Activated CD4-positive, alpha-beta T cell treated with anti-CD3 and anti-CD28 coated beads, Interleukin-2, amount 50 U/mL, for 24 hours (primary cell): Measurements from ENCODE around the gene AAR2.

Source experiments
- DNase-seq, 2 donors: peaks; one replicate each; pipeline ENCODE4 v3.0.0-alpha.2; 2020; ENCODE audit warnings: low read depth in 1 of 2, low spot score in 1 of 2

Gene AAR2, protein sequence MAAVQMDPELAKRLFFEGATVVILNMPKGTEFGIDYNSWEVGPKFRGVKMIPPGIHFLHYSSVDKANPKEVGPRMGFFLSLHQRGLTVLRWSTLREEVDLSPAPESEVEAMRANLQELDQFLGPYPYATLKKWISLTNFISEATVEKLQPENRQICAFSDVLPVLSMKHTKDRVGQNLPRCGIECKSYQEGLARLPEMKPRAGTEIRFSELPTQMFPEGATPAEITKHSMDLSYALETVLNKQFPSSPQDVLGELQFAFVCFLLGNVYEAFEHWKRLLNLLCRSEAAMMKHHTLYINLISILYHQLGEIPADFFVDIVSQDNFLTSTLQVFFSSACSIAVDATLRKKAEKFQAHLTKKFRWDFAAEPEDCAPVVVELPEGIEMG

GRCh38 chr20:36235892-36236785, at the start of gene AAR2:
TSS of gene AAR2 (plus strand) at chr20:36236478. CDS start at chr20:36239869, 3,391 bp downstream.
- peak; percentile 72 to 75 for DNase-seq

DNA sequence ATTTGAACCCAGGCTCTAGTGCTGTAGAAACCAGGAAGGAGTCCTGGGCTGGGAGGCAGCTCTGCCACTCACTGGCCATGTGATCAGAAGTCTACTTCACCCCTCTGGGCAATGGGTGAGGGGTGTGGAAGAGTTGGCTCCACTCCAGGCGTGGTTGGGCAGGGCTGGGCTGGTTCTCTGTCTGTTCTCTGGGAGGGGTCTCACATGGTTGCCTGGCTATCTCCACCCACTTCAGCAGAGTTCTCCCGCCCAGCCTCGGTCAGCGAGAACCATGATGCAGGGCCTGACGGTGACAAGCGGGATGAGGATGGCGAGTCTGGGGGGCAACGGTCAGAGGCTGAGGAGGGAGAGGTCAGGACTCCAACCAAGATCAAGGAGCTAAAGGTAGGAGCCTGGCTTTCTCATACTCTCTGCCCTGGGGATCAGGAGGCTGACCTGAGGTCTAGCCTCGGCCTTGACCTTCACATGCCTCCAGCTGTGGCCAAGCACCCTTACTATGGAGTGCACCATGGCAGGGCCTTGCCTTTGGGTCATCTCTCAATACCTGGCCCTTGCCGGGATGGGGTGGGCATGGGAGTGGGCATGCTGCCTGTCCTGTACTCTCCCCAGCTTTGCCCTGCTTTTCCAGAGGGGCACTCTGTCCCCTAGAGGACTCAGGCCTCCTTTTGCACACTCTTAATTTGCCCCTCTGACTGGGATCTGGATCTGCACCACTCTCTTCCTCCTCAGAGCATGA, 42.1 kb upstream of the AAR2 start:
- DNase-seq = no peak

DNA sequence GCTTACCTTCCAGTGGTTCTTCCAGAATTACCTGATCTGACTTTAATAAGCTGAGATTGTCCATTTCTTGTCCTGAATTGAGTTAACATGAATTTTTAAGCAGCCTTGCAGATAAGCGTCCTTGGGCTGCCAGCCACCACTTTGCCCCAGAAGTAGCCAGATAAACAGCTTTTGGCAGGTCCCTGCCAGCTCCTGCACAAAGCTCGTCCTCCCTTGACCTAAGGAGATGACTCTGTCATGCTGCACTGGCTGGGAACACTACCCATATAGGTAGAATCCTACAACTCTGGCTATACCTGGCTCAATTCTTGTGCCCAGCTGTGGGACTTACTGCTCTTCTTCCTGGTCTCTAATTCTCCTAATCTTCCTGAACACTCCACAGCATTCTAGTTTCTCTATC, 39.6 kb upstream of the AAR2 start:
- DNase-seq = no peak

DNA sequence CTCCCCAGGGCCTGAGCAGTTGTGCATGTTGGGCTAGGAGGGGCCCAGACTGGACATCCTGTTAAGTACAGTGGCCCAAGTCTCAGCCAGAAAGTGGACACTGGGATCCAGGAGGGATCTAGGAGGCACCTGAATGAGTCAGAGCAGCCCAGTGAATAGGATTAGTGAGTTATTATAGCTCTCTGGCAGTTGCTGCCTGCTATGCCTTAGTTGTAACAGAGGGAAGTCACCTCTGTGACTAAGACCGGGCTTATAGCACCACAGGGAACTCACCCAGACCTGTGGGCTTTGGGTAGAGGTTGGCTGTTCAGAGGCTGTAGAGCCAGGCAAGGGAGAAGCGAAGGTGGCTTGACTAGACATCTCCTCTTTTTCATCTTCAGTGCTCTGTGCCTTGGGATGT, 39.0 kb upstream of the AAR2 start:
- no peak for DNase-seq

DNA sequence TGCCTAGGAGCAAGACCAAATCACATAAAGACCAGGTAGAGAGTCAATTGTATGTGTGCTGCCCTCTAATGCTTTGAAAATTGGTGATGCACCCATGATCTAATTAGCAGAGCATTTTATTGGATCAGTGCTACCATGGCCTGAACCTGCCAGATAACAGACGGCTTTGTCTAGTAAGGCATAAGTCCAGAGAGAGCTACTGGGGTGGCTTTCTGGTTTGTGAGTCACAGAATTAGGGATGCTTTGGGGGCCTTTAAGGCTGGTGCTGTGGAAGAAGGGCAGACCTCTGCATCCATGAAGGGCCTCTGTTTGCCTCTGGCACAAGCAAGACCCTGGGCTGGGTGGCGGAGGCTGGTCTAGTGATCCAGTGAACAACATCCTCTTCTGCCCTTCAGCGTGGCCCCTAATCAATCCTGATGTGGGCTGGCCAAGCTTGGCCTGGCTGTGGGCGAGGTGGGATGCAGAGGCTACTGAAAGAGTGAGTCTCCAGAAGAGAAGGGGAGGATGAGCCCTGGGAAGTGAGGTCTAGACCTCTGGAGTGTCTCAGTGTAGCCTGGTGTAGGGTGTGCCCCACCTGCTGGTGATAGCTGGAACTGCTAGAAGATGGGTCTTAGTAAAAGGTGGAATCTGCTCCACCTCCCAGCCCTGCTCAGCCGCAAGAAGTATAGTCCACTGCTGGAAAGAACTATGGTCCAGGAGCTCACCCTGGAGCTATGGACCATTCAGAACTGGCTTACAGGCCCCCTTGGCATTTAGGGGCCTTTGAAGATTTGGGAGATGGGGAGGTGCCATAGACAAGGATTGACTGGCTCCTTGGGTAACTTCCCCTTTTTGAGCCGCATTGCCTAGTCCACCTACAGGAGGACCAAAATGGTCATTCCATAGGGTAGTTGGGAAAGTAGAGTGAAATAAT, 36.7 kb upstream of the AAR2 start:
- peak; percentile 61 to 66 for DNase-seq

DNA sequence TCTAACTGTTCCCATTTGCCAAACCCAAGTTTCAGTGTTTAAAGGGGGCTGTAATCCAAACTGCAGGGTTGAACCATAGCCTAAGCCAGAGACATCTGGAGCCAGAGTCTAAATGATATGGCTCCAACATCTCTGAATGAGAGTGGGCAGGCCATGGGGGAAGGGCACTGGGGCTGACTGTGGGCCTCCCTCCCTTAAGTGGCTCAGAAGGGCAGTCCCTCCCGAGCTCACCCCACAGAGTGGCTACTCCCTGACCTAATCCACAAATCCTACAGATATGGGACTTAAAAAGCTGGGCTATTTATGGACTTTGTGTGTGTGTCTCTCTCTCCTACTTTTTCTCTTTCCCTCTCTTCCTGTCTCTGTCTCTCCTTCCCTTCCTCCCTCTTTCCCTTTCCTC, 35.8 kb upstream of the AAR2 start:
- DNase-seq = no peak

DNA sequence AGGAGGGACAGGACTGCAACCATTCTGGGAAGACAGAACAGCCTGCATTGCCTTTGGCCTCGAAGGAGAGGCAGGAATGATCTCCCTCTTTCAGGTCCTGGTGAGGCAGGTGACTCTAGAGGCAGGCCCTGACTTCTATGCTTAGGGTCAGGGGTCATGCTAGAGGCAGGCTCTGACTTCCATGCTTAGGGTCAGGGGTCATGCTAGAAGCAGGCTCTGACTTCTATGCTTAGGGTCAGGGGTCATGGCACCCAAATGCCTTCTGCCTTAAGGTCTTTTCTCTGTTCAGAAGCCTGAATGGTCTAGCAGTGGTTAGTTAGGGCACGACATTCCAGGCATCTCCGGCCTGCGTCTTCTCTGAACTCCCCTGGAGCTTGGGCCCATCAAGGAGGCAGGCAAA, 35.1 kb upstream of the AAR2 start:
- no peak for DNase-seq

DNA sequence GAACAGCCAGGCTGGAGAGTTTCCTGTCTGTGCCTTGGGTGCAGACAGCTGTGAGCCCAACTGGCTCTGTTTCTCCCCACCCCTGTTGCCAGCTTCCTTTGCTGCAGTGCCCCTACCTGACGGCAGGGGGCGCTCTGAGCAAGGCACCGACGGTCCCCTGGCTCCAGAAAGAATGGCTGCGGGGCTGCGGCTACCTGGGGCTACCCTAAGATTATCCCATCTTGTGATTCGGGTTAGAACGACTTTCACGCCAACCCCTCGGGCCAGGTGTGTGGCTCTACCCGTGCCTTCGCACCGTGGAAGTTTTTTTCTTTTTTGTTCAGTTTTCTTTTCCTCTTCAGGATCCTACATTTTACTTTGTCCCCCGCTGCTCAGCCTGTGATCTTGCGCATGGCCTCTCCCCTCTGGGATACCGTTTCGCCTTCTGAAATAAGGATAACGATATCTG, 33.4 kb upstream of the AAR2 start:
- DNase-seq = peak; percentile 69 to 74

DNA sequence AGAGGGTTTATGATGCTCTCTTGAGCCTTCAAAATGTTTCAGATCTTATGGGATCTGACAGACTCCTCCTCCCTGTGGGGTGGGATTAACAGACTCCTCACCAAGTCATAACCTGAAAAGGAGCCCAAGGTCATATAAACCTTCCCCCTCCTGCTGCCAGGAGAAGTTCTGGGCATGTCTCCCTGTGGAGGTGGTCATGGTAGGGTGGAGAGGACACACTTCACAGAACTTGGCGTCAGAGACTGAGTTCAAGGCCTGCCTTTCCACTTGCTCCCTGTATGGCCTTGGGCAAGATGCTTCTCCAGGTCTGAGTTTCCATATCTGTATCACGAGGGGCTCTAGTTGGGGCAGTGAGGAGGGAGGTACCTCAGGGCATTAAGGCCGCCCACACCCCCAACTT, 32.4 kb upstream of the AAR2 start:
- no peak for DNase-seq

- DNase-seq = no peak
Observed at GRCh38 chr20:36205026-36205425, 31.3 kb upstream of the AAR2 start.

GRCh38 chr20:36206068-36206467, 30.2 kb upstream of the AAR2 start:
- no peak for DNase-seq

- no peak for DNase-seq
Observed at GRCh38 chr20:36206641-36207040, 29.6 kb upstream of the AAR2 start.

DNA sequence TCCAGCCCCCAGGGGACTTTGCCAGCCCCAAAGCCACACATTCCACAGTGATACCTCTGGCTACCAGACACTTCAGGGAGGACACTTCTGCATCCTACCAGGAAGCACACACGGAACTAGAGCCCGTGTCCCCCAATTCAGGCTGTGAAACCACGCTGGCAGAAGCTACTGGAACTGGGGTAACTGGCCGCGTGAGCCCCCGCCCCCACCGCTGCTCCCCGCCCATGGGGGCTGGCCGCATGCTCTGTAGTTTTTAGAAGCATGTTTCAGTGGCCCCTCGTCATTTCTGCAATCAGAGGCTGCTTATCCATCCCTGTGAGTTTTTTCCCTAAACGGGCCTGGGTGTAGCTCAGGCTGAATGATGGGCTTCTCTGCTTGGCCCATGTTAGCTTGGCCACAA, 28.7 kb upstream of the AAR2 start:
- DNase-seq = no peak

DNA sequence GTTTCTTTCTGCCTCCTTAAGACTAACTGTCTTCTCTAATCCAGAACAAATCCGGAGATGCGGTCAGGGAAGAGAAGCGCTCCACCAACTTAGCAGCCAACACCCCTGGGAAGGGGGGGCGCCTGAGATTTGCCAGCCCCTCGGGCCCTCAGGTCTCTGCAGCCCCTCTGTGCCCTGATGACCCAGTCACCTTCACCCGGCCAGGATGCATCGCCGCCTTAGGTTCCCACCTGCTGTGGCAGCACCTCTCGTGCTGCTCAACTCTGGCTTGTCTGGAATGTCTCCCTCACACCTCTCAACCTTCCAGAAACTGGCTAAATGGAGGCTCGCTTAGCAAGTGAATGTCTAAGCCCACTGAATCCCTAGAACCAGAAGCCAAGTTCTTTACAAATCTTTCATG, 28.0 kb upstream of the AAR2 start:
- no peak for DNase-seq

DNA sequence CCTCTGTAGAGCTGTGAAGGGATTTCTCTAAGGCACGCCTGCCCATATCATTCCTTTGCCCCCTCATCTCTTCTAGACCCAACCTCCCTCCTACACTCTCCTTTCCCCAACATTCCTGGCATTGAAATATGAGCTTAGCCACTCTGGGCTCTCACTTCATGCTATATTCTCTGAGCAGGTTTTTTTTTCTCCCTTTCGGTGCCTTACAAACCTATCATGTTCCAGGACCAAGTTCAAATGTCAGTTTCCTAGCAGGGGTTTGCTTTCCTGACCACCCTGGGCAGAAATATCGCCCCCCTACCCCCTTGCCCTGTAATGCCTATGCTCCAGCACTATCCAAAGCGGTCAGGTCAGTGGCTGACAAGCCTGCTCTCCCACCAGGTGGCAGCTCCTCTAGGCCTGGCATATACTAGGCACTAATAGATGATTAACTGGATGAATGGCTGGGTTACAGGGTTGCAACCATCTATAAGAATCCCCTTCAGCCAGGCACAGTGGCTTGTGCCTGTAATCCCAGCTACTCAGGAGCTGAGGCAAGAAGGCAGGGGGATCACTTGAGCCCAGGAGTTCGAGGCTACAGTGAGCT, 25.7 kb upstream of the AAR2 start:
- no peak for DNase-seq

- no peak for DNase-seq
Observed at GRCh38 chr20:36213362-36213761, 22.9 kb upstream of the AAR2 start.

- no peak for DNase-seq
Observed at GRCh38 chr20:36214684-36215256, 21.5 kb upstream of the AAR2 start.

- DNase-seq = no peak
Observed at GRCh38 chr20:36215778-36216177, 20.5 kb upstream of the AAR2 start.

DNA sequence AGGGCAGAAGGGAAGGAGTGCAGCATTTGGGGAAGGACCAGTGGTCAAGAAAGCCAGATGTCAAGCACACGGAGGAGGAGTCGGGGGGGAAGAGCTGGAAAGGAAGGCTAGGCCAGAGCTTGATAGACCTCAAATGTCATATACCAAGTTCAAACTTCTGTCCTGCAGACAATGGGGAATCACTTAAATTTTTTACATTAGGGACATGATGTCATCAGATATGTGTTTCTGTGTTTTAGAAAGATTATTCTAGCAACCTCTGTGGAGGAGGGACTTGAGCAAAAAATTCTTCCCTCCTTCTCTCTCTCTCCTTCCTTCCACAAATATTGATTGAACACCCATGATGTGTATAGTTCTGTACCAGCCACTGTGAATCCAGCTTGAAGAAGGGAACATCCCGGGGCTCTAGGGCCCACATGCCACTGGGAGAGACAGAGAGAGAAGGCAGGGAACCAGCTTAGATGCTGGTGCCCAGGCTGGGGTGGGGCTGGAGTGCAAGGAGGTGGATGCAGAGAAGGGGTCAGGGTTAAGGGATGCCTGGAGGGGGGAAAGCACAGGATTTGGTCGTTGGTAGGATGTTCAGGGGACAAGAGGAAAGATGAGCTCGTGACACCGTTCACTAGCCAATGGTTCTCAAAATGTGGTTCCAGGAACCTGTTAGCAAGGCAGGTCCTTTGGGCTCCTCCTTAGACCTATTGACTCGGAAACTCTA, 19.8 kb upstream of the AAR2 start:
- DNase-seq = no peak
